Stimulated activated CD8-positive, alpha-beta memory T cell treated with anti-CD3 and anti-CD28 coated beads, Interleukin-12 subunit alpha, Interleukin-12 subunit beta, amount 100 ng/mL, for 1 hour (primary cell): ENCODE measurements around the gene TMEM52B.

ENCODE experiments used
- DNase-seq: peaks from one replicate; pipeline ENCODE4 v3.0.0-alpha.2; 2020; ENCODE audit warnings: low read depth

TMEM52B gene

GRCh38 chr12:10178821-10179220, at the start of gene TMEM52B:
Gene TMEM52B (plus strand): TSS chr12:10179032. CDS start chr12:10179575, 543 bp downstream.
- no peak for DNase-seq

- no peak for DNase-seq
These were observed 48.8 kb upstream of the TMEM52B start, which contains the start of gene CLEC7A for GRCh38 chr12:10130042-10130441. Gene CLEC7A (minus strand): TSS chr12:10130199. CDS start chr12:10130082, 117 bp downstream.

- no peak for DNase-seq
These were observed 47.6 kb upstream of the TMEM52B start for GRCh38 chr12:10131111-10131690.

- no peak for DNase-seq
These were observed 45.9 kb upstream of the TMEM52B start for GRCh38 chr12:10132850-10133370.

- DNase-seq: no peak
These were observed 43.7 kb upstream of the TMEM52B start for GRCh38 chr12:10135126-10135525.

- no peak for DNase-seq
These were observed 42.1 kb upstream of the TMEM52B start for GRCh38 chr12:10136637-10137205.

- DNase-seq: peak; percentile 12
These were observed 38.8 kb upstream of the TMEM52B start for GRCh38 chr12:10140001-10140400.

- DNase-seq: no peak
These were observed 35.7 kb upstream of the TMEM52B start for GRCh38 chr12:10142976-10143589.

- DNase-seq: no peak
These were observed 31.0 kb upstream of the TMEM52B start for GRCh38 chr12:10147714-10148403.

- no peak for DNase-seq
These were observed 27.2 kb upstream of the TMEM52B start for GRCh38 chr12:10151621-10152020.

- peak; percentile 29 for DNase-seq
These were observed 25.3 kb upstream of the TMEM52B start for GRCh38 chr12:10153271-10154144.

- no peak for DNase-seq
These were observed 24.7 kb upstream of the TMEM52B start for GRCh38 chr12:10154145-10154496.

GRCh38 chr12:10155966-10156365, 22.9 kb upstream of the TMEM52B start:
- DNase-seq: no peak

GRCh38 chr12:10158406-10158805, 20.4 kb upstream of the TMEM52B start:
- no peak for DNase-seq

- DNase-seq: no peak
These were observed 19.6 kb upstream of the TMEM52B start for GRCh38 chr12:10159280-10159679.

- DNase-seq: no peak
These were observed 18.0 kb upstream of the TMEM52B start for GRCh38 chr12:10160617-10161385.

- no peak for DNase-seq
These were observed 15.7 kb upstream of the TMEM52B start for GRCh38 chr12:10163084-10163483.

GRCh38 chr12:10165421-10165820, 13.4 kb upstream of the TMEM52B start:
- no peak for DNase-seq

GRCh38 chr12:10167599-10167998, 11.2 kb upstream of the TMEM52B start:
- DNase-seq: no peak

- DNase-seq: no peak
These were observed 9.7 kb upstream of the TMEM52B start for GRCh38 chr12:10169104-10169503.

GRCh38 chr12:10170216-10170615, 8.6 kb upstream of the TMEM52B start:
- DNase-seq: no peak
